ENCODE data around the gene PRKD2. TPM values are rescaled to one million over a fixed set of nuclear protein-coding genes. Genes with fewer than 3 reads are reported as not detected.

Gene PRKD2
- total and polyA plus RNA-seq, 10 of the 15 experiments (the other 5 are each of a cell fraction or from before 2014, with no cell fraction given): 2.3 to 98.8 (median 32.9) TPM

- TF ChIP-seq CBX3 (IDR thresholded peaks at IDR 0.05; ENCODE audit: borderline replicate concordance, low read depth): no peak
- TF ChIP-seq DPF2 (IDR thresholded peaks at IDR 0.05): no peak
- TF ChIP-seq FOXM1 (IDR thresholded peaks at IDR 0.05; ENCODE audit: low read depth, low read length): no peak
- TF ChIP-seq, protein P1, sequence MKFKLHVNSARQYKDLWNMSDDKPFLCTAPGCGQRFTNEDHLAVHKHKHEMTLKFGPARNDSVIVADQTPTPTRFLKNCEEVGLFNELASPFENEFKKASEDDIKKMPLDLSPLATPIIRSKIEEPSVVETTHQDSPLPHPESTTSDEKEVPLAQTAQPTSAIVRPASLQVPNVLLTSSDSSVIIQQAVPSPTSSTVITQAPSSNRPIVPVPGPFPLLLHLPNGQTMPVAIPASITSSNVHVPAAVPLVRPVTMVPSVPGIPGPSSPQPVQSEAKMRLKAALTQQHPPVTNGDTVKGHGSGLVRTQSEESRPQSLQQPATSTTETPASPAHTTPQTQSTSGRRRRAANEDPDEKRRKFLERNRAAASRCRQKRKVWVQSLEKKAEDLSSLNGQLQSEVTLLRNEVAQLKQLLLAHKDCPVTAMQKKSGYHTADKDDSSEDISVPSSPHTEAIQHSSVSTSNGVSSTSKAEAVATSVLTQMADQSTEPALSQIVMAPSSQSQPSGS (IDR thresholded peaks at IDR 0.05; ENCODE audit: low read length): no peak
- TF ChIP-seq, protein P2, sequence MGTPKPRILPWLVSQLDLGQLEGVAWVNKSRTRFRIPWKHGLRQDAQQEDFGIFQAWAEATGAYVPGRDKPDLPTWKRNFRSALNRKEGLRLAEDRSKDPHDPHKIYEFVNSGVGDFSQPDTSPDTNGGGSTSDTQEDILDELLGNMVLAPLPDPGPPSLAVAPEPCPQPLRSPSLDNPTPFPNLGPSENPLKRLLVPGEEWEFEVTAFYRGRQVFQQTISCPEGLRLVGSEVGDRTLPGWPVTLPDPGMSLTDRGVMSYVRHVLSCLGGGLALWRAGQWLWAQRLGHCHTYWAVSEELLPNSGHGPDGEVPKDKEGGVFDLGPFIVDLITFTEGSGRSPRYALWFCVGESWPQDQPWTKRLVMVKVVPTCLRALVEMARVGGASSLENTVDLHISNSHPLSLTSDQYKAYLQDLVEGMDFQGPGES (IDR thresholded peaks at IDR 0.05): no peak
- no peak for TF ChIP-seq SPI1 (IDR thresholded peaks at IDR 0.05; ENCODE audit: borderline replicate concordance, insufficient read depth, low read depth, low read length)
- TF ChIP-seq CHD4 (IDR thresholded peaks at IDR 0.05): no peak
- TF ChIP-seq ZNF24 (IDR thresholded peaks at IDR 0.05): no peak
Measured at GRCh38 chr19:46755853-46756543, 39.1 kb upstream of the PRKD2 start (continued).

- no TSS peak for BruUV-seq (replicated peaks)
- POLR2A ChIA-PET: interaction anchor here (0.7 kb wide), 1 partner anchor 391 kb away, joined by 3 read pairs; no protein-coding TSS in a partner anchor
- no peak for TF ChIP-seq ZNF217 (IDR thresholded peaks at IDR 0.05)
- no peak for TF ChIP-seq NR2F1 (conservative IDR thresholded peaks at IDR 0.05)
- no peak for TF ChIP-seq NFXL1 (IDR thresholded peaks at IDR 0.05; ENCODE audit: borderline replicate concordance)
- TF ChIP-seq MYC (IDR thresholded peaks at IDR 0.05; ENCODE audit: insufficient read depth, insufficient read length, insufficient replicate concordance, low read length, severe bottlenecking): no peak
- no peak for TF ChIP-seq ZNF592 (IDR thresholded peaks at IDR 0.05)
Measured at GRCh38 chr19:46755077-46755852, 38.4 kb upstream of the PRKD2 start.

More at GRCh38 chr19:46755077-46755852, 38.4 kb upstream of the PRKD2 start:
- no peak overlapping the region for H3K9ac ChIP-seq (ENCODE audit: control insufficient read depth, insufficient read depth, low read length)
- H3K27ac ChIP-seq (ENCODE audit: control insufficient read depth, insufficient read depth): no peak overlapping the region
- RAD21 ChIA-PET (ENCODE audit: unreplicated experiment): interaction anchor here (0.7 to 1.7 kb wide), 4 partner anchors 85 to 228 kb away, joined by 3 to 6 read pairs (median 4); no protein-coding TSS in a partner anchor
- intact Hi-C loops (cut with micrococcal nuclease; ENCODE audit: unreplicated experiment): no loop called here
- H3K36me3 ChIP-seq (ENCODE audit: control insufficient read depth in 2 of 2, insufficient read depth in 2 of 2, low read length in 1 of 2): no peaks in the 10 kb centered on the region; a peak in 1 of 4 replicates
- no peak for ATAC-seq
- 89% methylated on average over 26 of the region's 39 CpGs for WGBS (ENCODE audit: insufficient coverage, insufficient replicate concordance, low lambda C conversion rate, missing lambda C conversion rate)
- in situ Hi-C loops (cut with MboI): no loop called here
- CTCF ChIA-PET: interaction anchor here (0.6 to 8.9 kb wide), 12 partner anchors 12 to 226 kb away, joined by 3 to 134 read pairs (median 7); partner anchors contain the start of gene DACT3
- no peak for DNase-seq (ENCODE audit: low read depth, low spot score)
- no peak overlapping the region for H3K4me2 ChIP-seq (ENCODE audit: control insufficient read depth, insufficient read depth)
- no peaks in the 10 kb centered on the region for H3K79me2 ChIP-seq (ENCODE audit: control insufficient read depth, insufficient read depth, low read length)
- SMC1A ChIA-PET (ENCODE audit: uncharacterized antibody, unreplicated experiment): interaction anchor here (0.6 to 1.2 kb wide), 3 partner anchors 53 to 230 kb away, joined by 3 read pairs; no protein-coding TSS in a partner anchor
- no peak for FAIRE-seq
- no peak overlapping the region for H2AFZ ChIP-seq (ENCODE audit: control insufficient read depth, low read depth, low read length)
- H3K27me3 ChIP-seq (replicated peaks in 1 of 2; ENCODE audit: control insufficient read depth in 2 of 2, insufficient read depth in 2 of 2, low read length in 1 of 2): no peaks in the 10 kb centered on the region
- H3K4me3 ChIP-seq: no peak overlapping the region
- H3K9me3 ChIP-seq (replicated peaks; ENCODE audit: control insufficient read depth, insufficient read depth, low read length): no peaks in the 10 kb centered on the region
- H3K4me1 ChIP-seq (ENCODE audit: control insufficient read depth, insufficient read depth, low read length): no peaks in the 10 kb centered on the region
- no peaks in the 10 kb centered on the region; the same call in 1 of the 2 replicates for H4K20me1 ChIP-seq (ENCODE audit: control insufficient read depth, insufficient read depth)

Data from GM12878 (cell line).